SK-N-SH (cell line): ENCODE measurements around the gene CUL3. TPM values are rescaled to one million over a fixed set of nuclear protein-coding genes. Genes with fewer than 3 reads are reported as not detected.

Source experiments
- CTCF ChIA-PET: fragments of 300-600, 350-600 bp; formaldehyde crosslinking; extraction: SDS; loops from one replicate; lab custom pipeline; 2021; lab: Yijun Ruan, JAX
- POLR2A ChIA-PET: fragments of 350-600 bp; sonication (Branson Sonifier 250); formaldehyde crosslinking; extraction: SDS; loops from one replicate; lab custom pipeline; 2020; ENCODE audit warnings: antibody characterized with exemption, inconsistent platforms; lab: Yijun Ruan, JAX
- DNase-seq: peaks from one replicate; pipeline ENCODE4 v3.0.0; 2012
- H2AFZ ChIP-seq: fragments of 200-600 bp; sonication (generic); 2 replicates; pipeline ENCODE4 v1.8.1; 2016; ENCODE audit warnings: antibody characterized with exemption, mild to moderate bottlenecking, low read depth
- H3F3A ChIP-seq: fragments of 200-600 bp; sonication (generic); replicated peaks from 2 replicates; pipeline ENCODE3; 2016; ENCODE audit warnings: antibody characterized with exemption, mild to moderate bottlenecking; ENCODE audit not compliant: insufficient read depth
- H3K27ac ChIP-seq, 2 experiments: fragments of 200-500 bp in 1 of 2; fragments of 200-600 bp in 1 of 2; sonication (Bioruptor generic) in 1 of 2; sonication (generic), shearing (Covaris generic) in 1 of 2; 2 replicates each; pipeline versions ENCODE4 v1.5.1 to v1.6.1; 2014 to 2016; ENCODE audit warnings: low read depth in 2 of 2, inconsistent platforms in 1 of 2, low read length in 1 of 2, mild to moderate bottlenecking in 1 of 2, mixed read lengths in 1 of 2
- H3K27me3 ChIP-seq: fragments of 200-600 bp; sonication (generic), shearing (Covaris generic); 2 replicates; pipeline ENCODE4 v1.6.1; 2016; ENCODE audit warnings: mixed run types; ENCODE audit not compliant: insufficient read depth
- H3K36me3 ChIP-seq, 2 experiments: fragments of 200-500 bp in 1 of 2; fragments of 200-600 bp in 1 of 2; sonication (Bioruptor generic) in 1 of 2; sonication (generic) in 1 of 2; replicated peaks in 1 of 2; 2 replicates each; pipeline versions ENCODE3 to v1.5.1; 2014 to 2016; ENCODE audit warnings: low read length in 1 of 2, mild to moderate bottlenecking in 1 of 2; ENCODE audit not compliant: insufficient read depth in 2 of 2, control insufficient read depth in 1 of 2
- H3K4me1 ChIP-seq, 2 experiments: fragments of 200-500 bp in 1 of 2; fragments of 200-600 bp in 1 of 2; sonication (Bioruptor generic) in 1 of 2; sonication (generic), shearing (Covaris generic) in 1 of 2; 2 replicates each; pipeline versions ENCODE4 v1.5.1 to v1.6.1; 2014 to 2016; ENCODE audit warnings: low read depth in 1 of 2, low read length in 1 of 2, mixed run types in 1 of 2; ENCODE audit not compliant: insufficient read depth in 2 of 2, control insufficient read depth in 1 of 2
- H3K4me2 ChIP-seq: fragments of 200-600 bp; sonication (generic), shearing (Covaris generic); 2 replicates; pipeline ENCODE4 v1.6.1; 2017; ENCODE audit warnings: mixed run types
- H3K4me3 ChIP-seq, 2 experiments: fragments of 200-500 bp in 1 of 2; fragments of 200-600 bp in 1 of 2; sonication (Bioruptor generic) in 1 of 2; sonication (generic), shearing (Covaris generic) in 1 of 2; 2 replicates each; pipeline versions ENCODE4 v1.5.1 to v1.8.1; 2014 to 2016; ENCODE audit warnings: low read depth in 2 of 2, inconsistent platforms in 1 of 2, low read length in 1 of 2, mild to moderate bottlenecking in 1 of 2, mixed read lengths in 1 of 2, moderate library complexity in 1 of 2
- H3K79me2 ChIP-seq: fragments of 200-600 bp; sonication (generic); 2 replicates; pipeline ENCODE4 v1.8.1; 2017; ENCODE audit warnings: mild to moderate bottlenecking; ENCODE audit not compliant: insufficient read depth
- H3K9ac ChIP-seq: fragments of 200-600 bp; sonication (generic); 2 replicates; pipeline ENCODE4 v1.6.1; 2017; ENCODE audit warnings: mixed run types
- H3K9me2 ChIP-seq: fragments of 200-600 bp; sonication (generic); 2 replicates; pipeline ENCODE4 v1.6.1; 2017; ENCODE audit warnings: mixed run types
- H3K9me3 ChIP-seq: fragments of 200-600 bp; sonication (generic); 2 replicates; pipeline ENCODE4 v1.6.1; 2017; ENCODE audit warnings: mixed run types, mild to moderate bottlenecking, moderate library complexity
- H4K20me1 ChIP-seq: fragments of 200-600 bp; sonication (generic); 2 replicates; pipeline ENCODE4 v1.6.1; 2017; ENCODE audit warnings: mild to moderate bottlenecking, mixed run types; ENCODE audit not compliant: insufficient read depth
- CHD2 ChIP-seq: fragments of 150-350 bp; IDR thresholded peaks from 2 replicates; pipeline ENCODE4 v1.6.1; 2018; ENCODE audit warnings: low read length; ENCODE audit not compliant: partially characterized antibody
- CTCF ChIP-seq: fragments of 200-600 bp; sonication (generic); IDR thresholded peaks from 2 replicates; pipeline ENCODE4 v1.6.1; 2017; ENCODE audit warnings: antibody characterized with exemption, mild to moderate bottlenecking, moderate library complexity
- ELF1 ChIP-seq: IDR thresholded peaks from 2 replicates; pipeline ENCODE4 v1.4.0; 2012
- EZH2phosphoT487 ChIP-seq: fragments of 200-600 bp; sonication (generic); IDR thresholded peaks from 2 replicates; pipeline ENCODE4 v1.6.1; 2017; ENCODE audit warnings: low read depth, mixed run types, mild to moderate bottlenecking, antibody characterized with exemption, moderate library complexity, borderline replicate concordance
- FOSL2 ChIP-seq: IDR thresholded peaks from 2 replicates; pipeline ENCODE4 v1.4.0; 2012; ENCODE audit warnings: low read depth, mild to moderate bottlenecking, moderate library complexity, borderline replicate concordance
- FOXJ3 ChIP-seq: sonication (generic); formaldehyde crosslinking; IDR thresholded peaks from 2 replicates; pipeline ENCODE4 v1.5.1; 2020; ENCODE audit warnings: mild to moderate bottlenecking, missing genetic modification reagents
- FOXM1 ChIP-seq: IDR thresholded peaks from 2 replicates; pipeline ENCODE4 v1.4.0; 2012; ENCODE audit warnings: low read depth, mild to moderate bottlenecking
- GABPA ChIP-seq: IDR thresholded peaks from 2 replicates; pipeline ENCODE4 v1.4.0; 2012; ENCODE audit warnings: low read depth, mild to moderate bottlenecking
- MAX ChIP-seq: IDR thresholded peaks from 2 replicates; pipeline ENCODE4 v1.4.0; 2012; ENCODE audit warnings: low read depth
- MXI1 ChIP-seq: IDR thresholded peaks from 2 replicates; pipeline ENCODE4 v1.6.1; 2012; ENCODE audit warnings: mild to moderate bottlenecking, low read depth, low read length, improper control_type of control experiment
- NRF1 ChIP-seq: IDR thresholded peaks from 2 replicates; pipeline ENCODE4 v1.6.1; 2012; ENCODE audit warnings: low read depth, mild to moderate bottlenecking, low read length
- PBX3 ChIP-seq: IDR thresholded peaks from 2 replicates; pipeline ENCODE4; 2012
- POLR2AphosphoS5 ChIP-seq: IDR thresholded peaks from 2 replicates; pipeline ENCODE4 v1.6.1; 2012; ENCODE audit warnings: low read depth, low read length
- RAD21 ChIP-seq: IDR thresholded peaks from 2 replicates; pipeline ENCODE4 v1.6.1; 2012; ENCODE audit warnings: mild to moderate bottlenecking, low read length
- RCOR1 ChIP-seq: fragments of 150-350 bp; IDR thresholded peaks from 2 replicates; pipeline ENCODE4 v1.6.1; 2017; ENCODE audit warnings: antibody characterized with exemption, low read length
- REST ChIP-seq: IDR thresholded peaks from 2 replicates; pipeline ENCODE4 v1.6.1; 2012; ENCODE audit warnings: mild to moderate bottlenecking, low read depth, low read length, moderate library complexity
- RXRA ChIP-seq: IDR thresholded peaks from 2 replicates; pipeline ENCODE4 v1.4.0; 2012; ENCODE audit warnings: low read depth, mild to moderate bottlenecking, borderline replicate concordance
- SIN3A ChIP-seq: IDR thresholded peaks from 2 replicates; pipeline ENCODE4 v1.6.1; 2012; ENCODE audit warnings: low read depth, mild to moderate bottlenecking, low read length, moderate library complexity, borderline replicate concordance
- USF1 ChIP-seq: IDR thresholded peaks from 2 replicates; pipeline ENCODE4 v1.4.0; 2012; ENCODE audit warnings: low read depth, borderline replicate concordance
- YY1 ChIP-seq: IDR thresholded peaks from 2 replicates; pipeline ENCODE4 v1.4.0; 2012; ENCODE audit warnings: low read depth, mild to moderate bottlenecking
- ZBTB33 ChIP-seq: IDR thresholded peaks from 2 replicates; pipeline ENCODE4 v1.4.0; 2012; ENCODE audit warnings: low read depth, borderline replicate concordance
- WGBS: methylation state at CpG from one replicate; pipeline ENCODE4 v1.1.6; 2017; ENCODE audit warnings: low lambda C conversion rate; 5-methylcytosine and 5-hydroxymethylcytosine counted together
- polyA plus RNA-seq, 3 experiments: library from polyadenylated mRNA; depleted of rRNA; stranded (reverse); fragments of >200 nt; gene quantifications; 2 replicates each; pipeline ENCODE4 v1.2.3, GENCODE V29; 2012

The CUL3 gene
- 17.0 and 17.3 TPM in 2 replicates for polyA plus RNA-seq (2012; rRNA removed)
- polyA plus RNA-seq (2012; cell fraction: cytosol; rRNA removed), result 27.3 and 34.3 TPM in 2 replicates
- 10.8 and 34.5 TPM in 2 replicates for polyA plus RNA-seq (2012; cell fraction: nucleus; rRNA removed)

GRCh38 chr2:224585211-224586088, at the start of gene CUL3:
Gene CUL3, minus strand, starts transcription at chr2:224585363. Its CDS starts 354 bp downstream, at chr2:224585009.
- ChIA-PET POLR2A (interaction anchor here (0.9 kb wide), 1 partner anchor 10 kb away, joined by 3 read pairs; no protein-coding TSS in a partner anchor), CTCF (interaction anchor here (0.6 to 1.4 kb wide), 3 partner anchors 62 to 615 kb away, joined by 3 to 5 read pairs (median 4); no protein-coding TSS in a partner anchor)
- H3K27me3 ChIP-seq, result no peaks in the 10 kb centered on the region
- H3F3A ChIP-seq, result peaks cover 4% of the 10 kb centered on the region
- DNase-seq, result peak; percentile 98
- H3K9me3 ChIP-seq, result no peaks in the 10 kb centered on the region
- H3K79me2 ChIP-seq, result peaks cover 43% of the 10 kb centered on the region
- no peaks in the 10 kb centered on the region; a peak in 2 of 4 replicates for H3K4me1 ChIP-seq
- peak within 1 kb of the TSS; percentile 83 to 91 for H3K4me3 ChIP-seq
- peak within 1 kb of the TSS; percentile 91 for H3K4me2 ChIP-seq
- H3K9ac ChIP-seq, result peak within 1 kb of the TSS; percentile 86
- H3K9me2 ChIP-seq, result no peaks in the 10 kb centered on the region
- peaks cover 40% of the 10 kb centered on the region for H4K20me1 ChIP-seq
- WGBS, result 2% methylated on average over 37 of the region's 68 CpGs
- peaks cover 0 to 6% of the 10 kb centered on the region in 2 experiments for H3K36me3 ChIP-seq
- peak within 1 kb of the TSS; percentile 71 to 92 for H3K27ac ChIP-seq
- H2AFZ ChIP-seq, result peak within 1 kb of the TSS; percentile 96
- peak; percentile 53; the same call in 1 of the 2 replicates for TF ChIP-seq FOXM1
- peak; percentile 98 for TF ChIP-seq ZBTB33
- TF ChIP-seq RCOR1, result 0 out of 2 replicates have a peak, but pooled peaks have one; percentile 20
- TF ChIP-seq POLR2AphosphoS5, result peak; percentile 91
- peak; percentile 86 for TF ChIP-seq MXI1
- TF ChIP-seq RAD21, result no peak
- no peak for TF ChIP-seq EZH2phosphoT487
- peak; percentile 94 for TF ChIP-seq USF1
- TF ChIP-seq GABPA, result peak; percentile 50
- peak; percentile 31; the same call in 1 of the 2 replicates for TF ChIP-seq YY1
- no peak for TF ChIP-seq RXRA
- TF ChIP-seq SIN3A, result peak; percentile 74; the same call in 1 of the 2 replicates
- no peak; the same call in 1 of the 2 replicates for TF ChIP-seq PBX3
- no peak for TF ChIP-seq FOXJ3 (CRISPR knock-in tag)
- TF ChIP-seq CTCF, result no peak
- no peak for TF ChIP-seq REST
- TF ChIP-seq ELF1, result peak; percentile 13; the same call in 1 of the 2 replicates
- TF ChIP-seq CHD2, result peak; percentile 99
- peak; percentile 62 for TF ChIP-seq MAX
- TF ChIP-seq FOSL2, result no peak
- peak; percentile 39; the same call in 1 of the 2 replicates for TF ChIP-seq NRF1
